Left ventricle myocardium inferior (tissue), 1 donor: ENCODE data around the gene NOC4L. TPM values are rescaled to one million over a fixed set of nuclear protein-coding genes. Genes with fewer than 3 reads are reported as not detected.

ENCODE experiments used
- DNase-seq: peaks from one replicate; pipeline ENCODE4 v3.0.0-alpha.2; 2020
- H3K27ac ChIP-seq: fragments of 200-600 bp; replicated peaks from 2 replicates; pipeline ENCODE4 v1.8.0; 2021
- H3K27me3 ChIP-seq: fragments of 200-600 bp; 2 replicates; pipeline ENCODE4 v1.8.0; 2021; ENCODE audit warnings: low read depth
- H3K36me3 ChIP-seq: fragments of 200-600 bp; 2 replicates; pipeline ENCODE4 v1.8.0; 2021
- H3K4me1 ChIP-seq: fragments of 200-600 bp; 2 replicates; pipeline ENCODE4 v1.8.0; 2021
- H3K4me3 ChIP-seq: fragments of 200-600 bp; 2 replicates; pipeline ENCODE4 v1.8.0; 2021; ENCODE audit warnings: mild to moderate bottlenecking, moderate library complexity
- H3K9me3 ChIP-seq: fragments of 200-600 bp; replicated peaks from 2 replicates; pipeline ENCODE4 v1.8.0; 2021
- intact Hi-C: fragments of 100-400 bp; cut with micrococcal nuclease; formaldehyde crosslinking; loops from one replicate; pipeline ENCODE4 v1.11.0; 2022
- total RNA-seq: library from RNA; stranded (reverse); fragmentation: NEBNext Ultra II Directional; extraction: Animal tissue kit (Norgen Biotek cat#: 25700); gene quantifications from one replicate; pipeline ENCODE4 v1.2.1, GENCODE V29; 2021
- TF ChIP-seq, protein P1 (sequence below): fragments of 200-600 bp; IDR thresholded peaks from 2 replicates; pipeline ENCODE4 v1.8.0; 2021; ENCODE audit warnings: antibody characterized with exemption, mild to moderate bottlenecking, borderline replicate concordance
- donor health status: DM: no; HTN: yes; CAD: no; lungs with severe emphysema.

NOC4L gene
- total RNA-seq, 1 donor from 2014 or later = 10.3 TPM

DNA sequence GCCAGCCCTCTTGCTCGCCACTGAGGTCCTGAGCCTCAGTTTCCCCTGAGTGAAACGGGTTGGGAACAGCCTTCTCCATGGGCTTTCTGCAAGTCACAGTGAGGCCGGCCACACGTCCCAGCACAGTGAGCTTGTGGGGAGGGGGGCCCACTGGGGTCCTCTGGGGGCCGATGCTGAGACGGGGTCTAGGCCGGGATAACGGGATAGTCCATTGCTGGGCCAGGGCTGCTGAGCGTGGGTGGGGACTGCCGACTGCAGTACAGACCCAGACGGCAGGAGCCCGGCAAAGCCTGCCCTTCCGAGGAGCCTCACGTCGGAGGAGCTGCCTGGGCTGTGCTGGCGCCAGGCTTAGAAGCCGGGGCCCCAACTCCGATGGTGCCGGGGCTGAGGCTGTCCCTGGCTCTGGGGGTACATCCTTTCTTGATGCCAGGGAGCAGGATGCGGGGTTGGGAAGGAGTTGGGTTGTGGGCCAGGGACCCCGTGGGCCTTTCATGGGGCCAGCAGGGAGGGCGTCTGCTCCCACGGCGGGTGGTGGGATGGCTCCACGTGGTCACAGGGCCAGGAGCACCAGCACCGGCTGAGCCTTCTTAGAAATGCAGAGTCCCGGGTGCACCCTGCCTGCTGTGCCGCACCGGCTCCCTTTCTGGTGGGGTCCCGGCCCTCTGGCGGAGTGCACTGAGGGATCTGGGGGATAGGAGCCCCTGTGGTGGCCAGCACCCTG is 24.2 kb downstream of the NOC4L start:
- H3K4me1 ChIP-seq = no peaks in the 10 kb centered on the region
- H3K36me3 ChIP-seq = no peaks in the 10 kb centered on the region
- no peak overlapping the region for H3K27ac ChIP-seq
- DNase-seq = peak; percentile 14
- intact Hi-C loops = no loop called here
- no peak overlapping the region for H3K4me3 ChIP-seq
- H3K9me3 ChIP-seq = no peaks in the 10 kb centered on the region
- TF ChIP-seq, protein P1, sequence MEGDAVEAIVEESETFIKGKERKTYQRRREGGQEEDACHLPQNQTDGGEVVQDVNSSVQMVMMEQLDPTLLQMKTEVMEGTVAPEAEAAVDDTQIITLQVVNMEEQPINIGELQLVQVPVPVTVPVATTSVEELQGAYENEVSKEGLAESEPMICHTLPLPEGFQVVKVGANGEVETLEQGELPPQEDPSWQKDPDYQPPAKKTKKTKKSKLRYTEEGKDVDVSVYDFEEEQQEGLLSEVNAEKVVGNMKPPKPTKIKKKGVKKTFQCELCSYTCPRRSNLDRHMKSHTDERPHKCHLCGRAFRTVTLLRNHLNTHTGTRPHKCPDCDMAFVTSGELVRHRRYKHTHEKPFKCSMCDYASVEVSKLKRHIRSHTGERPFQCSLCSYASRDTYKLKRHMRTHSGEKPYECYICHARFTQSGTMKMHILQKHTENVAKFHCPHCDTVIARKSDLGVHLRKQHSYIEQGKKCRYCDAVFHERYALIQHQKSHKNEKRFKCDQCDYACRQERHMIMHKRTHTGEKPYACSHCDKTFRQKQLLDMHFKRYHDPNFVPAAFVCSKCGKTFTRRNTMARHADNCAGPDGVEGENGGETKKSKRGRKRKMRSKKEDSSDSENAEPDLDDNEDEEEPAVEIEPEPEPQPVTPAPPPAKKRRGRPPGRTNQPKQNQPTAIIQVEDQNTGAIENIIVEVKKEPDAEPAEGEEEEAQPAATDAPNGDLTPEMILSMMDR = no peak
- peaks cover 69% of the 10 kb centered on the region for H3K27me3 ChIP-seq

DNA sequence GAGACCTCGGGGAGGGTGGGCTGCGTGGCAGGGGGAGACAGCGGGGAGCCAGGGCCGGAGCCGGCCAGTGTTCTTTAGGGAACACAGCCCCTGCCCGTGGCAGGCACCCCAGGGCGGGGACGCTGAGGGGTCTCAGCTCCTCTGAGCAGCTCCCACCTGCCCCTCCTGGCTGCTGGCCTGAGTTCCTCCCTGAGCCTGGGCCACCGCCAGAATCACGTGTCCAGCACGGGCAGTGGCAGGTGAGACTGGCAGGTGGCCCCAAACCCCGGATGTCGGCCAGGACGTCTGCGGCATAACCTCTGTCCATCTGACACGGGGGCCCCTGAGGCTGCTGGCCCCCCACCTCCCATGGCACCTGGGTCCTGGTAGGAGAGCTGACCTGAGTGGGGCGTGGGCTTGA is 25.1 kb downstream of the NOC4L start:
- peak; percentile 11 for DNase-seq
- H3K36me3 ChIP-seq = no peaks in the 10 kb centered on the region
- TF ChIP-seq, protein P1 = no peak
- H3K4me3 ChIP-seq = no peak overlapping the region
- H3K9me3 ChIP-seq = no peaks in the 10 kb centered on the region
- intact Hi-C loops = no loop called here
- H3K27ac ChIP-seq = no peak overlapping the region
- H3K4me1 ChIP-seq = no peaks in the 10 kb centered on the region
- H3K27me3 ChIP-seq = peaks cover 69% of the 10 kb centered on the region

DNA sequence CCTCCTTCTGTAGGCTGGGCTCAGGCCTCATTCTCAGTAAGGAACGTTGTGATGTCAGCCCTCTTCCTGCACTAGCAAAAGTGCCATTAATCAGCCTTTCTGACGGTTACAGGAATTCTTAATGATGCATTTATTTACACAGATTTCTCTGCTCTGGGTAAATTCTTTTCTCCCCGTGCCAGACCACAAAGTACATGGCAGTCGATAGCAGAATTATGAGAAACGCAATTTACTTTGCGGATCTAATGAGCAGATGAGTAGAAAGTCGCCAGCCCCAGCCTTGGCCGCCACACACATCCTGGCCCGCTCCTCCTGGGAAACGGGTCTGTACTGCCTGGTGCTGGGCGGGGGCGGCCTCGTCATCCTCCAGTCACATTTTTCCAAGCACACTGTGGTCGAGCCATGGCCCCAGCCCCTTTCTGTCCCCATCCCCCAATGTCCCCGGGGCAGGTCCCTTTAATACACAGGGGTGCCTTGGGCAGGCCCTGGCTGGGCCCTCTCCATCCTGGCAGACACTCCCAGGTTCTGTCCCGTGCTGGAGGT is 25.9 kb downstream of the NOC4L start:
- Histone ChIP-seq H3K27ac (no peak overlapping the region), H3K36me3 (no peaks in the 10 kb centered on the region), H3K27me3 (peaks cover 75% of the 10 kb centered on the region), H3K4me3 (no peak overlapping the region), H3K9me3 (no peaks in the 10 kb centered on the region), H3K4me1 (no peaks in the 10 kb centered on the region)
- TF ChIP-seq, protein P1 = no peak
- peak; percentile 11 for DNase-seq
- intact Hi-C loops = no loop called here

DNA sequence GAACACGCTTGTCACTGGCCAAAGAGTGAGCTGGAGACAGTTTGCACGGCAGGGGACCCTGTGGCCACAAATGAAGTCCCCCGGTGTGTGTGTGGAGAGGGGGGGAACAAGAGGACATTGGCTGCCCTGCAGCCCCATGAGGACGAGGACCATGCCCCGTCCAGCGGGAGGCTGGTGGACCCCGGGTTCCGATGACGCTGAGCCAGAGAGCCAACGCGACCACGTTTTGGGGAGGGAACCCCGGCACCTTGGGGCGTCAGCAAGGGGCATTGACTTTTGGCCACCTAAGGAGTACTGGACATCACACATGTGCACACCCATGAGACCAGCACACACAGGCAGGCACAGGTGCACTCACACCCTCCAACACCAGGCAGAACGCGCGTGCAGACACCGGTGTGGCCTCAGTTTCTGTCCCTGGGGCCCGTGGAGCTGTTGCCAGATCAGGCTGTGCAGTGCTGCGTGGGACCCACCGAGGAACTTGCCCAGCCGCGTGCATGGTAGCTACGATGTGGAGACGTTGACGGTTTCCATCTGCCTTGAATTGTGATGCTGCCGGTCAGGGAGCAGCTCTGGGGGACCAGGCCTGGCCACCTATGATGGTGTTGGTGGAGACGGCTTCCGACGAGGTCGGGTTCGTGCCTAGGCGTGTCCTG is 26.5 kb downstream of the NOC4L start:
- peaks cover 81% of the 10 kb centered on the region for H3K27me3 ChIP-seq
- intact Hi-C loops = no loop called here
- peak; percentile 4 for DNase-seq
- H3K4me3 ChIP-seq = no peak overlapping the region
- no peaks in the 10 kb centered on the region for H3K9me3 ChIP-seq
- no peak overlapping the region for H3K27ac ChIP-seq
- H3K4me1 ChIP-seq = no peaks in the 10 kb centered on the region
- no peaks in the 10 kb centered on the region for H3K36me3 ChIP-seq
- TF ChIP-seq, protein P1 = no peak

DNA sequence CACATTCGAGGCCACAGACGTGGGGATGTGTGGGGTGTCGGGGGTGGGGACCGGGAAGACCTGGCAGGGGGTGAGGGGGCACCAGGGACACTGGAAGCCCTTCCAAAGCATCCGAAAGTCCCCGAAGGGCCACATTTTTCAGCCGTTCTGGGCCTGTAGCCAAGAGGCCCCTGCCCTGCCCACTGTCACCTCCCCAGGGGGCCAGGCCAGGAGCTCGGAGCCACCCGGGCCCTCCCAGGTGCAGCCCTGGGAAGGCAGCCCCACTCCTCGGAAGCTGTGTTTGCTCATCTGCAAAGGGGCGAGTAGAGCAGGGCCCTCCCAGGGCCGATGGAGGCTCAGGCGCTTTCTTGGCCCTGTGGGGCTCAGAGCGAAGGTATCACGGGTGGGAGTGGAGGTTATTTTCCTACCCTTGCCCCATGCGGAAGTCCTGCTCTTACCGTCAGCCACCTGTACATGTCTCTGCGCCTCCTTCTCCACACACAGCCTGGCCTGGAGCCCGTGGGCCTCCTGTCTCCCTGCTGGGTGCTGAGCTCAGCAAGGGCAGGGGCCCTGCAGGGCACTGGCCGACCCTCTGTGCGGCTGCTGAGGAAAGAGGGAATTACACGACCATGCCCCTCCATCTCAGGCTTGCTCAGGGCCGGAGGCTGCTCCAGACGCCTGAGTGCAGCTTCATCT is 27.2 kb downstream of the NOC4L start:
- Histone ChIP-seq H3K27me3 (peaks cover 88% of the 10 kb centered on the region), H3K4me3 (no peak overlapping the region), H3K4me1 (no peaks in the 10 kb centered on the region), H3K36me3 (no peaks in the 10 kb centered on the region), H3K9me3 (no peaks in the 10 kb centered on the region), H3K27ac (no peak overlapping the region)
- TF ChIP-seq, protein P1 = no peak
- peak; percentile 11 for DNase-seq
- intact Hi-C loops = no loop called here
